Measurements from ENCODE around the gene ATP5F1D.

Gene ATP5F1D

GRCh38 chr19:1283207-1283916, 41.8 kb downstream of the ATP5F1D start:
- DNase-seq (ENCODE audit: low read depth), result no peak

- DNase-seq (ENCODE audit: low read depth), result no peak
Observed at GRCh38 chr19:1283917-1284292, 42.4 kb downstream of the ATP5F1D start.

- DNase-seq (ENCODE audit: low read depth), result no peak
Observed at GRCh38 chr19:1284293-1284978, 42.9 kb downstream of the ATP5F1D start.

- no peak for DNase-seq (ENCODE audit: low read depth)
Observed at GRCh38 chr19:1284979-1285736, 43.6 kb downstream of the ATP5F1D start.

- no peak for DNase-seq (ENCODE audit: low read depth)
Observed at GRCh38 chr19:1285737-1286360, 44.3 kb downstream of the ATP5F1D start, which contains the start of gene EFNA2. EFNA2 (plus strand) TSS chr19:1285873; CDS start chr19:1286169, 296 bp downstream.

GRCh38 chr19:1286487-1287353, 45.2 kb downstream of the ATP5F1D start:
- no peak for DNase-seq (ENCODE audit: low read depth)

GRCh38 chr19:1287354-1288225, 46.0 kb downstream of the ATP5F1D start:
- no peak for DNase-seq (ENCODE audit: low read depth)

- no peak for DNase-seq (ENCODE audit: low read depth)
Observed at GRCh38 chr19:1288226-1288612, 46.7 kb downstream of the ATP5F1D start.

- no peak for DNase-seq (ENCODE audit: low read depth)
Observed at GRCh38 chr19:1288833-1289685, 47.5 kb downstream of the ATP5F1D start.

GRCh38 chr19:1289686-1290025, 48.1 kb downstream of the ATP5F1D start:
- DNase-seq (ENCODE audit: low read depth), result no peak

- DNase-seq (ENCODE audit: low read depth), result no peak
Observed at GRCh38 chr19:1290196-1290702, 48.7 kb downstream of the ATP5F1D start.

GRCh38 chr19:1290703-1291651, 49.4 kb downstream of the ATP5F1D start:
- no peak for DNase-seq (ENCODE audit: low read depth)

GRCh38 chr19:1291761-1292418, 50.3 kb downstream of the ATP5F1D start:
- DNase-seq (ENCODE audit: low read depth), result no peak

- no peak for DNase-seq (ENCODE audit: low read depth)
Observed at GRCh38 chr19:1292419-1293151, 51.0 kb downstream of the ATP5F1D start.

- DNase-seq (ENCODE audit: low read depth), result no peak
Observed at GRCh38 chr19:1293782-1294604, 52.4 kb downstream of the ATP5F1D start.
